Right lobe of liver (tissue), 6 donors: ENCODE measurements around the gene C19orf85. TPM values are rescaled to one million over a fixed set of nuclear protein-coding genes. Genes with fewer than 3 reads are reported as not detected.
"Not testable (repeated sequence)": the region's sequence is repeated elsewhere in the genome, so short reads cannot be mapped to it uniquely, and the experiment has no call there.

Experiments
- ATAC-seq, 4 donors: fragments of 200-7000 bp; cut with Tn5 transposase; one replicate each; pipeline ENCODE4 v1.9.1; 2020; ENCODE audit warnings: mild to moderate bottlenecking in 4 of 4, moderate library complexity in 4 of 4
- DNase-seq, 3 donors: peaks; one replicate each; pipeline ENCODE4 v3.0.0-alpha.2; 2020
- H3K27ac ChIP-seq, 3 donors: fragments of 200-600 bp; one replicate each; pipeline ENCODE4 v1.8.0; 2022
- H3K27me3 ChIP-seq, 2 donors: fragments of 200-600 bp; one replicate each; pipeline ENCODE4 v1.8.0; 2022
- H3K36me3 ChIP-seq, 4 donors: fragments of 200-600 bp; sonication (generic) in 1 of 4; one replicate each; pipeline versions ENCODE4 v1.5.1 to v1.8.0; 2017 to 2022; ENCODE audit warnings: control low read depth in 1 of 4
- H3K4me1 ChIP-seq, 4 donors: fragments of 200-600 bp; sonication (generic) in 1 of 4; one replicate each; pipeline versions ENCODE4 v1.5.1 to v1.8.0; 2017 to 2022; ENCODE audit warnings: control low read depth in 1 of 4
- H3K4me3 ChIP-seq, 3 donors: fragments of 200-600 bp; one replicate each; pipeline ENCODE4 v1.8.0; 2022
- H3K9me3 ChIP-seq, 4 donors: fragments of 200-600 bp; sonication (generic) in 1 of 4; one replicate each; pipeline versions ENCODE4 v1.5.1 to v1.8.0; 2017 to 2022; ENCODE audit warnings: control low read depth in 1 of 4
- CTCF ChIP-seq, 4 donors: fragments of 200-600 bp in 3 of 4; fragments of 450-650 bp in 1 of 4; IDR thresholded peaks; one replicate each; pipeline versions ENCODE4 v1.5.1 to v1.8.0; 2016 to 2022; ENCODE audit warnings: antibody characterized with exemption in 4 of 4, mild to moderate bottlenecking in 2 of 4
- POLR2A ChIP-seq: fragments of 450-650 bp; IDR thresholded peaks from one replicate; pipeline ENCODE4 v1.6.1; 2017; ENCODE audit warnings: antibody characterized with exemption, mild to moderate bottlenecking
- WGBS: methylation state at CpG from one replicate; pipeline ENCODE4 v1.1.6; 2018; ENCODE audit warnings: low coverage, low lambda C conversion rate; ENCODE audit not compliant: insufficient coverage; ENCODE audit errors: missing lambda C conversion rate; 5-methylcytosine and 5-hydroxymethylcytosine counted together
- intact Hi-C, 2 donors: fragments of 100-400 bp; cut with DNase I; formaldehyde crosslinking; loops; one replicate each; pipeline versions ENCODE4 v1.11.2 to v1.14.1; 2022
- total RNA-seq, 6 experiments: library from RNA; depleted of rRNA in 2 of 6; stranded (reverse); fragments of >200 nt in 2 of 6; fragmentation: NEBNext Ultra II Directional in 3 of 6; extraction: Animal tissue kit (Norgen Biotek cat#: 25700) in 3 of 6; gene quantifications; one replicate each; pipeline versions ENCODE4 v1.1.0 to v1.2.4, GENCODE V29; 2016 to 2023
- donor health status: DM: no; HTN: yes; CAD: no.
- donor health status: DM: no; HTN: no; CAD: no.
- donor health status: DM: no; HTN: no; CAD: no.
- donor health status: DM: no; HTN: yes; CAD: no.
- donor health status: DM: no; HTN: yes; CAD: no.

Gene C19orf85
- total RNA-seq, 6 experiments from 2014 or later, result not detected

DNA sequence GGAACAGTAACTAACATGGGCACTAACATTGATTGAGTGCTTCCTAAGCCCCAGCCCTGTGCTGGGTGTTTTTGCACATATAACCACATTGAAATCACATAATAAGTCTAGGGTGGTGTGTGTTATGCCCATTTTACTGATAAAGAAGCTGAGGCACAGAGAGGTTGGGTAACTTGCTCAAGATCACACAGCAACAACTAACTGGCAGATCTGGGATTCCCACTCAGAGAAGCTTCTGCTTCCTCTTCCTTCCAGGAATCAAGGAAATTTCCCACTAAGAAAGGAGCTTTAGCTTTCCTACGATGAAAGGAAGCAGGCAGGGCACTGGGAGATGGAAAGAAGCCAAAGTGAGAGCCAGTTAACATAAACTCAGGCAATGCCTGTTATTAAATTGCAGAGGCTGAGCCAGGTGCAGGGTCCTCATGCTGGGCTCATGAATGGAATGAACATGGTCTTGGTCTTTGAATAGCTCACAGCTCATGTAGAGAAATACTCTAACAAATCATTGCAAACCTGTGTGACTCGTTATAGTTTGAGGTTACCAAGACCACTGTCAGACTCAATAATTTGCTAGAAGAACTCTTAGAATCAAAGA is 33.8 kb upstream of the C19orf85 start:
- 14% methylated on average over 2 of the region's 2 CpGs for WGBS
- H3K4me3 ChIP-seq, result no peak overlapping the region
- no peaks in the 10 kb centered on the region for H3K9me3 ChIP-seq
- no peaks in the 10 kb centered on the region for H3K4me1 ChIP-seq
- intact Hi-C loops, result loop anchor here in 1 of 2 donors (10.0 kb wide), 1 partner anchor 354 kb away; the partner anchor contains the start of gene TNNT1
- H3K27me3 ChIP-seq, result no peaks in the 10 kb centered on the region
- ATAC-seq, result no peak
- DNase-seq, result no peak
- H3K36me3 ChIP-seq, result no peaks in the 10 kb centered on the region
- no peak for TF ChIP-seq CTCF (IDR thresholded peaks at IDR 0.05)
- no peak for TF ChIP-seq POLR2A
- H3K27ac ChIP-seq, result no peak overlapping the region

GRCh38 chr19:55497763-55498162 is 33.2 kb upstream of the C19orf85 start:
- Histone ChIP-seq H3K27me3 (no peaks in the 10 kb centered on the region), H3K4me1 (no peaks in the 10 kb centered on the region), H3K9me3 (no peaks in the 10 kb centered on the region), H3K27ac (no peak overlapping the region), H3K4me3 (no peak overlapping the region), H3K36me3 (no peaks in the 10 kb centered on the region)
- WGBS, result 30% methylated on average over 2 of the region's 13 CpGs
- DNase-seq (no peak), ATAC-seq (no peak)
- intact Hi-C loops, result loop anchor here in 1 of 2 donors (10.0 kb wide), 1 partner anchor 353 kb away; the partner anchor contains the start of gene TNNT1
- TF ChIP-seq POLR2A, result no peak
- TF ChIP-seq CTCF (IDR thresholded peaks at IDR 0.05), result no peak

GRCh38 chr19:55496820-55497219 is 32.3 kb upstream of the C19orf85 start:
- not testable (repeated sequence) for H3K4me1 ChIP-seq, DNase-seq
- WGBS, result 69% methylated on average over 6 of the region's 10 CpGs

DNA sequence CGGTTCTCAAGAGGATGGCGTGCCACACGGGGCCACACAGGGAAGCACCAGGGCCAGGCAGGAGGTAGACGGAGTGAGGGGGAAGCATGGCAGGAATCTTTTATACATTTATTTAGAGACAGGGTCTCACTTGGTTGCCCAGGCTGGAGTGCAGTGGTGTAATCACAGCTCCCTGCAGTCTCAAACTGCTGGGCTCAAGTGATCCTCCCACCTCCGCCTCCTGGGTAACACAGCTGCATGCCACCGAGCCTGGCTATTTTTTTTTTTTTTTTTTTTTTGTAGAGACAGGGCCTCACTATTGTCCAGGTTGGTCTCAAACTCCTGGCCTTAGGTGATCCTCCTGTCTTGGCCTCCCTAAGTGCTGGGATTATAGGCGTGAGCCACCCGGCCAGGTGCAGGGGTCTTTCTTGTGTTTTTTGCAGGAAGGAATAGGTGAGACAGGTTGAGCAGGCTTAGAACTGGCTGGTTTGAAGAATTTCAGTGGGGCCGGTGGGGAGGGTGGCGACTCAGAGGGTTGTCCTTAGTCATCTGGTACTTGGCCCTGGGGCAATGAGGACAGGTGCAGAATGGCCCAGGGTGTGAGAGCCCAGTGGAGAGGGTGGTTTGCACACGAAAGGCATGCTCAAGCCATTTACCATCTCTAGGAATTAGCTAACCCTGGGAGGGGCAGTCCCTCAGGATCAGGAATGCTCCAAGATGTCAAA is 31.2 kb upstream of the C19orf85 start:
- intact Hi-C loops, result loop anchor here in 1 of 2 donors (10.0 kb wide), 1 partner anchor 351 kb away; the partner anchor contains the start of gene TNNT1
- DNase-seq (no peak), ATAC-seq (no peak)
- no peak for TF ChIP-seq CTCF (IDR thresholded peaks at IDR 0.05)
- TF ChIP-seq POLR2A, result no peak
- H3K27ac ChIP-seq, result no peak overlapping the region
- no peak overlapping the region for H3K4me3 ChIP-seq
- H3K4me1 ChIP-seq, result no peaks in the 10 kb centered on the region
- no peaks in the 10 kb centered on the region for H3K36me3 ChIP-seq
- H3K9me3 ChIP-seq, result no peaks in the 10 kb centered on the region
- 75% methylated on average over 9 of the region's 11 CpGs for WGBS
- H3K27me3 ChIP-seq, result no peaks in the 10 kb centered on the region

More at GRCh38 chr19:55496820-55497219, 32.3 kb upstream of the C19orf85 start:
- not testable (repeated sequence) for H3K27me3 ChIP-seq, H3K36me3 ChIP-seq, H3K27ac ChIP-seq, ATAC-seq, H3K9me3 ChIP-seq, H3K4me3 ChIP-seq
- intact Hi-C loops, result loop anchor here in 1 of 2 donors (10.0 kb wide), 1 partner anchor 352 kb away; the partner anchor contains the start of gene TNNT1
